Cortex of kidney (tissue), 1 donor: ENCODE results near the gene BFSP1.

Experiments used
- DNase-seq: peaks from one replicate; lab custom pipeline; 2025; lab: John Stamatoyannopoulos, UW

Gene BFSP1

GRCh38 chr20:17530716-17531664 is at the start of gene BFSP1:
BFSP1 (minus strand) TSS chr20:17531379; CDS start chr20:17531329, 50 bp downstream.
- no peak for DNase-seq

GRCh38 chr20:17580895-17581294 is 49.7 kb upstream of the BFSP1 start:
- DNase-seq = no peak

- DNase-seq = no peak
Measured at GRCh38 chr20:17579369-17580039, 48.3 kb upstream of the BFSP1 start.

- no peak for DNase-seq
Measured at GRCh38 chr20:17576215-17576614, 45.0 kb upstream of the BFSP1 start.

- no peak for DNase-seq
Measured at GRCh38 chr20:17573463-17573862, 42.3 kb upstream of the BFSP1 start.

GRCh38 chr20:17572034-17572638 is 41.0 kb upstream of the BFSP1 start:
- DNase-seq = no peak

- no peak for DNase-seq
Measured at GRCh38 chr20:17571153-17571527, 40.0 kb upstream of the BFSP1 start.

GRCh38 chr20:17570347-17571152 is 39.4 kb upstream of the BFSP1 start:
- no peak for DNase-seq

GRCh38 chr20:17569616-17570346 is 38.6 kb upstream of the BFSP1 start, which contains the start of gene DSTN:
DSTN (plus strand) TSS chr20:17570075; CDS start chr20:17570209, 134 bp downstream.
- peak; percentile 64 for DNase-seq

GRCh38 chr20:17568972-17569521 is 37.9 kb upstream of the BFSP1 start:
- no peak for DNase-seq

GRCh38 chr20:17568045-17568788 is 37.0 kb upstream of the BFSP1 start:
- DNase-seq = no peak

- DNase-seq = no peak
Measured at GRCh38 chr20:17566345-17566744, 35.2 kb upstream of the BFSP1 start.

- no peak for DNase-seq
Measured at GRCh38 chr20:17565169-17565845, 34.1 kb upstream of the BFSP1 start.

- no peak for DNase-seq
Measured at GRCh38 chr20:17562804-17563305, 31.7 kb upstream of the BFSP1 start.

- no peak for DNase-seq
Measured at GRCh38 chr20:17560344-17561074, 29.3 kb upstream of the BFSP1 start.

- DNase-seq = no peak
Measured at GRCh38 chr20:17559338-17559737, 28.2 kb upstream of the BFSP1 start.

- no peak for DNase-seq
Measured at GRCh38 chr20:17558941-17559304, 27.7 kb upstream of the BFSP1 start.

GRCh38 chr20:17558154-17558940 is 27.2 kb upstream of the BFSP1 start:
- DNase-seq = no peak
